ENCODE results near the gene ARHGAP28. TPM values are rescaled to one million over a fixed set of nuclear protein-coding genes. Genes with fewer than 3 reads are reported as not detected.

The ARHGAP28 gene
- polyA plus RNA-seq, 3 donors, result not detected

- peaks cover 0 to 7% (median 0%) of the 10 kb centered on the region in 7 donors for H3K9me3 Mint-ChIP-seq
- Histone ChIP-seq H3K79me2 (ENCODE audit: insufficient read depth, low read length) (no peaks in the 10 kb centered on the region), H3K4me1 (ENCODE audit: control insufficient read depth in 1 of 2, insufficient read depth in 2 of 2, low read length in 2 of 2) (no peaks in the 10 kb centered on the region), H3K36me3 (replicated peaks in 1 of 2; ENCODE audit: control insufficient read depth in 1 of 2, insufficient read depth in 2 of 2, low read length in 2 of 2) (no peaks in the 10 kb centered on the region), H3K4me3 (replicated peaks in 1 of 3; ENCODE audit: low read depth in 2 of 3, low read length in 3 of 3) (no peak overlapping the region), H3K9me3 (replicated peaks in 1 of 2; ENCODE audit: control insufficient read depth in 1 of 2, insufficient read depth in 1 of 2, low read length in 2 of 2) (no peaks in the 10 kb centered on the region), H3K27ac (ENCODE audit: low read depth in 1 of 2, low read length in 2 of 2) (no peak overlapping the region), H4K20me1 (ENCODE audit: insufficient read depth, low read length) (no peaks in the 10 kb centered on the region), H3K27me3 (ENCODE audit: control insufficient read depth in 2 of 2, insufficient read depth in 2 of 2, low read length in 2 of 2) (no peaks in the 10 kb centered on the region), H2AFZ (ENCODE audit: insufficient read depth, low read depth, low read length, poor library complexity, severe bottlenecking) (no peak overlapping the region), H3K9ac (ENCODE audit: insufficient read depth, low read length, poor library complexity, severe bottlenecking) (no peak overlapping the region), H3K4me2 (replicated peaks; ENCODE audit: extremely low read depth, low read length, poor library complexity, severe bottlenecking) (no peak overlapping the region)
- 91% methylated on average over 2 of the region's 2 CpGs for WGBS (ENCODE audit: insufficient coverage)
- no peaks in the 10 kb centered on the region for H3K36me3 Mint-ChIP-seq
- H3K27me3 Mint-ChIP-seq (ENCODE audit: low read depth in 3 of 3), result peaks cover 0 to 2% (median 0%) of the 10 kb centered on the region in 3 donors
- no peak for TF ChIP-seq CTCF (IDR thresholded peaks at IDR 0.05)
- no peak for DNase-seq
- intact Hi-C loops (cut with micrococcal nuclease), result no loop called here
- H3K4me1 Mint-ChIP-seq, result no peaks in the 10 kb centered on the region
- no peak overlapping the region for H3K4me3 Mint-ChIP-seq
- H3K27ac Mint-ChIP-seq, result no peak overlapping the region
Measured at GRCh38 chr18:6960656-6961055, 231.1 kb downstream of the ARHGAP28 start.

GRCh38 chr18:6961331-6961730 lies 231.8 kb downstream of the ARHGAP28 start:
- H3K4me1 Mint-ChIP-seq, result no peaks in the 10 kb centered on the region
- Histone ChIP-seq H3K4me1 (ENCODE audit: control insufficient read depth in 1 of 2, insufficient read depth in 2 of 2, low read length in 2 of 2) (no peaks in the 10 kb centered on the region), H3K36me3 (replicated peaks in 1 of 2; ENCODE audit: control insufficient read depth in 1 of 2, insufficient read depth in 2 of 2, low read length in 2 of 2) (no peaks in the 10 kb centered on the region), H3K27ac (ENCODE audit: low read depth in 1 of 2, low read length in 2 of 2) (no peak overlapping the region), H3K9me3 (replicated peaks in 1 of 2; ENCODE audit: control insufficient read depth in 1 of 2, insufficient read depth in 1 of 2, low read length in 2 of 2) (no peaks in the 10 kb centered on the region), H4K20me1 (ENCODE audit: insufficient read depth, low read length) (no peaks in the 10 kb centered on the region), H3K79me2 (ENCODE audit: insufficient read depth, low read length) (no peaks in the 10 kb centered on the region), H3K27me3 (ENCODE audit: control insufficient read depth in 2 of 2, insufficient read depth in 2 of 2, low read length in 2 of 2) (no peaks in the 10 kb centered on the region), H3K4me3 (replicated peaks in 1 of 3; ENCODE audit: low read depth in 2 of 3, low read length in 3 of 3) (no peak overlapping the region), H2AFZ (ENCODE audit: insufficient read depth, low read depth, low read length, poor library complexity, severe bottlenecking) (no peak overlapping the region), H3K4me2 (replicated peaks; ENCODE audit: extremely low read depth, low read length, poor library complexity, severe bottlenecking) (no peak overlapping the region), H3K9ac (ENCODE audit: insufficient read depth, low read length, poor library complexity, severe bottlenecking) (no peak overlapping the region)
- H3K9me3 Mint-ChIP-seq, result peaks cover 0 to 7% (median 0%) of the 10 kb centered on the region in 7 donors
- H3K27ac Mint-ChIP-seq, result peak overlapping the region in 1 of 7 donors; percentile 72
- 89% methylated on average over 9 of the region's 9 CpGs for WGBS (ENCODE audit: insufficient coverage)
- H3K4me3 Mint-ChIP-seq, result no peak overlapping the region
- DNase-seq, result no peak
- TF ChIP-seq CTCF (IDR thresholded peaks at IDR 0.05), result no peak
- H3K27me3 Mint-ChIP-seq (ENCODE audit: low read depth in 3 of 3), result peaks cover 0 to 2% (median 0%) of the 10 kb centered on the region in 3 donors
- H3K36me3 Mint-ChIP-seq, result no peaks in the 10 kb centered on the region
- intact Hi-C loops (cut with micrococcal nuclease), result no loop called here
